ENCODE data around the gene PROCA1.
"Not testable (repeated sequence)": the region's sequence is repeated elsewhere in the genome, so short reads cannot be mapped to it uniquely, and the experiment has no call there.

- not testable (repeated sequence) for TF ChIP-seq CTCF (IDR thresholded peaks at IDR 0.05; ENCODE audit: insufficient read depth, low read length, poor library complexity, severe bottlenecking); EZH2phosphoT487 (conservative IDR thresholded peaks at IDR 0.05; ENCODE audit: low read length)
Observed at GRCh38 chr17:28735913-28736769, 24.5 kb upstream of the PROCA1 start.

All from SU-DHL-6 (cell line).